Activated effector memory CD4-positive, alpha-beta T cell treated with anti-CD3 and anti-CD28 coated beads, Interleukin-2, amount 50 U/mL, for 16 hours (primary cell): ENCODE measurements around the gene C9orf72.
"Not testable (repeated sequence)": the region's sequence is repeated elsewhere in the genome, so short reads cannot be mapped to it uniquely, and the experiment has no call there.

Experiments used
- DNase-seq: peaks from one replicate; pipeline ENCODE4 v3.0.0-alpha.2; 2020

C9orf72 gene

GRCh38 chr9:27510780-27511179, 62.5 kb downstream of the C9orf72 start:
- DNase-seq = no peak

- DNase-seq = no peak
Observed at GRCh38 chr9:27506981-27507380, 66.3 kb downstream of the C9orf72 start.

- DNase-seq = no peak
Observed at GRCh38 chr9:27505744-27506161, 67.5 kb downstream of the C9orf72 start.

GRCh38 chr9:27504259-27504658, 69.0 kb downstream of the C9orf72 start:
- no peak for DNase-seq

GRCh38 chr9:27503623-27504022, 69.7 kb downstream of the C9orf72 start:
- no peak for DNase-seq

- not testable (repeated sequence) for DNase-seq
Observed at GRCh38 chr9:27500902-27501301, 72.4 kb downstream of the C9orf72 start.

- DNase-seq = no peak
Observed at GRCh38 chr9:27499451-27499850, 73.8 kb downstream of the C9orf72 start.

GRCh38 chr9:27497883-27498417, 75.3 kb downstream of the C9orf72 start:
- DNase-seq = no peak
